ENCODE results near the gene GPR135.
"Not testable (repeated sequence)": the region's sequence is repeated elsewhere in the genome, so short reads cannot be mapped to it uniquely, and the experiment has no call there.

Gene GPR135

GRCh38 chr14:59460378-59460777 is 4.8 kb downstream of the GPR135 start:
- ChIA-PET POLR2A (no interaction called here), CTCF (interaction anchor here (0.7 to 1.1 kb wide), 3 partner anchors 10 to 47 kb away, joined by 3 read pairs; no protein-coding TSS in a partner anchor)
- Histone ChIP-seq H3K4me1 (ENCODE audit: control extremely low read depth in 1 of 4, control insufficient read depth in 4 of 4, insufficient read depth in 4 of 4, low read length in 3 of 4) (peaks cover 0 to 14% (median 11%) of the 10 kb centered on the region in 4 experiments), H3K4me3 (ENCODE audit: control insufficient read depth in 1 of 7, extremely low read depth in 1 of 7, insufficient read depth in 4 of 7, low read depth in 2 of 7, low read length in 6 of 7) (no peak overlapping the region), H3K9me3 (ENCODE audit: control extremely low read depth in 1 of 5, control insufficient read depth in 4 of 5, insufficient read depth in 2 of 5, low read depth in 1 of 5, low read length in 4 of 5) (peaks cover 0 to 9% (median 0%) of the 10 kb centered on the region in 5 experiments), H3K36me3 (ENCODE audit: control insufficient read depth in 4 of 4, insufficient read depth in 4 of 4, low read length in 3 of 4) (peaks cover 4 to 25% (median 22%) of the 10 kb centered on the region in 4 experiments), H3K27ac (ENCODE audit: insufficient read depth in 1 of 2, low read depth in 1 of 2, low read length in 2 of 2, poor library complexity in 1 of 2, severe bottlenecking in 2 of 2) (no peak overlapping the region), H3K27me3 (replicated peaks in 2 of 5; ENCODE audit: control insufficient read depth in 4 of 5, insufficient read depth in 5 of 5, low read length in 4 of 5) (peaks cover 0 to 2% (median 0%) of the 10 kb centered on the region in 5 experiments)
- no peak for DNase-seq
- WGBS (ENCODE audit: insufficient coverage) = no CpG with 5 or more reads among the region's 1 CpG

- H3K27me3 ChIP-seq (replicated peaks in 2 of 5; ENCODE audit: control insufficient read depth in 4 of 5, insufficient read depth in 5 of 5, low read length in 4 of 5) = peaks cover 0 to 2% (median 0%) of the 10 kb centered on the region in 5 experiments
- peaks cover 0 to 9% (median 0%) of the 10 kb centered on the region in 5 experiments for H3K9me3 ChIP-seq (ENCODE audit: control extremely low read depth in 1 of 5, control insufficient read depth in 4 of 5, insufficient read depth in 2 of 5, low read depth in 1 of 5, low read length in 4 of 5)
- peaks cover 4 to 28% (median 23%) of the 10 kb centered on the region in 4 experiments for H3K36me3 ChIP-seq (ENCODE audit: control insufficient read depth in 4 of 4, insufficient read depth in 4 of 4, low read length in 3 of 4)
- no peak overlapping the region for H3K27ac ChIP-seq (ENCODE audit: insufficient read depth in 1 of 2, low read depth in 1 of 2, low read length in 2 of 2, poor library complexity in 1 of 2, severe bottlenecking in 2 of 2)
- no peaks in the 10 kb centered on the region for H3K4me1 ChIP-seq (ENCODE audit: control extremely low read depth in 1 of 4, control insufficient read depth in 4 of 4, insufficient read depth in 4 of 4, low read length in 3 of 4)
- WGBS (ENCODE audit: insufficient coverage) = 92% methylated on average over 2 of the region's 2 CpGs
- ChIA-PET CTCF (interaction anchor here (1.4 kb wide), 1 partner anchor 334 kb away, joined by 3 read pairs; no protein-coding TSS in a partner anchor), POLR2A (no interaction called here)
- H3K4me3 ChIP-seq (ENCODE audit: control insufficient read depth in 1 of 7, extremely low read depth in 1 of 7, insufficient read depth in 4 of 7, low read depth in 2 of 7, low read length in 6 of 7) = no peak overlapping the region
- no peak for DNase-seq
Observed at GRCh38 chr14:59458486-59458885, 6.7 kb downstream of the GPR135 start.

DNA sequence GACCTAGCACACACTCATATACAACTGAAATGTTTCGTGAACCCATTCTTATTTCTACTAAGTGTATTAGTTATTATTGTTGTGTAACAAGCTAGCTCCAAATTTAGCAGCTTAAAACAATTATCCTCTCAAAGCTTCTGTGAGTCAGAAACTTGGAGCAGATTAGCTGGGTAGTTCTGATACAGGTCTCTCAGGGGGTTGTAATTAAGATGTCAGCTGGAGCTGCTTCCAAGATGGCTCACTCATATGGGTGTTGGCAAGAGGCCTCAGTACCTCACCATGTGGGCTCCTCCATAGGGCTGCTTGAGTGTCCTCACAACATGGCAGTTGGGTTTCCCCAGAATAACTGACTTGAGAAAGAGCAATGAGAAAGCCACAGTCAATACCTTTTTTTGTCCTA is 9.8 kb downstream of the GPR135 start:
- CTCF ChIA-PET = interaction anchor here (0.6 to 1.5 kb wide), 2 partner anchors 329 to 800 kb away, joined by 3 read pairs; no protein-coding TSS in a partner anchor
- Histone ChIP-seq H3K36me3 (ENCODE audit: control insufficient read depth in 4 of 4, insufficient read depth in 4 of 4, low read length in 3 of 4) (peaks cover 4 to 28% (median 21%) of the 10 kb centered on the region in 4 experiments), H3K27me3 (replicated peaks in 2 of 5; ENCODE audit: control insufficient read depth in 4 of 5, insufficient read depth in 5 of 5, low read length in 4 of 5) (no peaks in the 10 kb centered on the region), H3K27ac (ENCODE audit: insufficient read depth in 1 of 2, low read depth in 1 of 2, low read length in 2 of 2, poor library complexity in 1 of 2, severe bottlenecking in 2 of 2) (no peak overlapping the region), H3K4me3 (ENCODE audit: control insufficient read depth in 1 of 7, extremely low read depth in 1 of 7, insufficient read depth in 4 of 7, low read depth in 2 of 7, low read length in 6 of 7) (no peak overlapping the region), H3K4me1 (ENCODE audit: control extremely low read depth in 1 of 4, control insufficient read depth in 4 of 4, insufficient read depth in 4 of 4, low read length in 3 of 4) (no peaks in the 10 kb centered on the region), H3K9me3 (ENCODE audit: control extremely low read depth in 1 of 5, control insufficient read depth in 4 of 5, insufficient read depth in 2 of 5, low read depth in 1 of 5, low read length in 4 of 5) (peaks cover 0 to 9% (median 0%) of the 10 kb centered on the region in 5 experiments)
- no CpG with 5 or more reads among the region's 1 CpG for WGBS (ENCODE audit: insufficient coverage)
- DNase-seq = no peak
- POLR2A ChIA-PET = interaction anchor here (0.6 kb wide), 1 partner anchor 114 kb away, joined by 4 read pairs; no protein-coding TSS in a partner anchor

DNA sequence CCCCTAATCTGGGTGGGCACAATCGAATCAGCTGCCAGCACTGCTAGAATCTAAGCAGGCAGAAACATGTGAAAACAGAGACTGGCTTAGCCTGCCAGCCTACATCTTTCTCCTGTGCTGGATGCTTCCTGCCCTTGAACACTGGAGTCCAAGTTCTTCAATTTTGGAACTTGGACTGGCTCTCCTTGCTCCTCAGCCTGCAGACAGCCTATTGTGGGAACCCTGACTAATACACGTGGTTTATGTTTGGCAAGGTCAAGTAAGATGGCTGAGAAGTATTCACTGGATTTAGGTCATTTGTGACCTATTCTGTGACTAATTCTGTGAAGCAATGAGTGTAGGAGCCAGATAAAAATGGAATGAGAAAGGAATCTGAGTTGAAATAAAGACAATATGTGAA is 11.0 kb downstream of the GPR135 start:
- CTCF ChIA-PET = no interaction called here
- no peak overlapping the region for H3K27ac ChIP-seq (ENCODE audit: insufficient read depth in 1 of 2, low read depth in 1 of 2, low read length in 2 of 2, poor library complexity in 1 of 2, severe bottlenecking in 2 of 2)
- peaks cover 0 to 9% (median 0%) of the 10 kb centered on the region in 5 experiments for H3K9me3 ChIP-seq (ENCODE audit: control extremely low read depth in 1 of 5, control insufficient read depth in 4 of 5, insufficient read depth in 2 of 5, low read depth in 1 of 5, low read length in 4 of 5)
- H3K27me3 ChIP-seq (replicated peaks in 2 of 5; ENCODE audit: control insufficient read depth in 4 of 5, insufficient read depth in 5 of 5, low read length in 4 of 5) = no peaks in the 10 kb centered on the region
- DNase-seq = no peak
- no peak overlapping the region for H3K4me3 ChIP-seq (ENCODE audit: control insufficient read depth in 1 of 7, extremely low read depth in 1 of 7, insufficient read depth in 4 of 7, low read depth in 2 of 7, low read length in 6 of 7)
- WGBS (ENCODE audit: insufficient coverage) = 88% methylated on average over 2 of the region's 2 CpGs
- peaks cover 4 to 28% (median 15%) of the 10 kb centered on the region in 4 experiments for H3K36me3 ChIP-seq (ENCODE audit: control insufficient read depth in 4 of 4, insufficient read depth in 4 of 4, low read length in 3 of 4)
- POLR2A ChIA-PET = no interaction called here
- no peaks in the 10 kb centered on the region for H3K4me1 ChIP-seq (ENCODE audit: control extremely low read depth in 1 of 4, control insufficient read depth in 4 of 4, insufficient read depth in 4 of 4, low read length in 3 of 4)

- Histone ChIP-seq H3K27me3 (replicated peaks in 2 of 5; ENCODE audit: control insufficient read depth in 4 of 5, insufficient read depth in 5 of 5, low read length in 4 of 5) (no peaks in the 10 kb centered on the region), H3K9me3 (ENCODE audit: control extremely low read depth in 1 of 5, control insufficient read depth in 4 of 5, insufficient read depth in 2 of 5, low read depth in 1 of 5, low read length in 4 of 5) (peaks cover 0 to 2% (median 0%) of the 10 kb centered on the region in 5 experiments), H3K4me3 (ENCODE audit: control insufficient read depth in 1 of 7, extremely low read depth in 1 of 7, insufficient read depth in 4 of 7, low read depth in 2 of 7, low read length in 6 of 7) (no peak overlapping the region), H3K27ac (ENCODE audit: insufficient read depth in 1 of 2, low read depth in 1 of 2, low read length in 2 of 2, poor library complexity in 1 of 2, severe bottlenecking in 2 of 2) (no peak overlapping the region), H3K4me1 (ENCODE audit: control extremely low read depth in 1 of 4, control insufficient read depth in 4 of 4, insufficient read depth in 4 of 4, low read length in 3 of 4) (no peaks in the 10 kb centered on the region), H3K36me3 (ENCODE audit: control insufficient read depth in 4 of 4, insufficient read depth in 4 of 4, low read length in 3 of 4) (peaks cover 2 to 17% (median 9%) of the 10 kb centered on the region in 4 experiments)
- WGBS (ENCODE audit: insufficient coverage) = no CpG with 5 or more reads among the region's 1 CpG
- ChIA-PET POLR2A (no interaction called here), CTCF (interaction anchor here (1.2 to 1.7 kb wide), 2 partner anchors 327 to 423 kb away, joined by 3 to 5 read pairs; no protein-coding TSS in a partner anchor)
- DNase-seq = no peak
Observed at GRCh38 chr14:59451849-59452248, 13.3 kb downstream of the GPR135 start.

DNA sequence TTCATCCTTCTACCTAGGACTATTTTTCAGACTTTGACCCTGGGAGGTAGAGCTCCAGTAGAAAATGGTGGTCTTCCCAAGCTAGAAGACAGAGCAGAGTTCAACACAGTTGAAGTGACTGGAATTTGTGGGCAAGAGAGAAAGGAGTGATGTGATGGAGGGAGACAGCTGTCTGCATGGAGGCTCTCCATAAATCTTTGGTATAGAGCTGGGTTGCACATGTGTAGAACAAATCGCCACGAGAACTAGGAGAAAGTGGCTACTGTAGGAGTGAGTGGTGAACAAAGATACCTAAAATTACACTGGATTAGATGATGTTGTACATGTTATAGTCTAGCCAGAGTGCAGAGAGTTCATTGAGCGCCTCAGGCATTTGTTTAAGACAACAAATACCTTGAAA is 14.5 kb downstream of the GPR135 start:
- ChIA-PET POLR2A (no interaction called here), CTCF (interaction anchor here (0.8 to 1.7 kb wide), 6 partner anchors 9 to 422 kb away, joined by 3 to 5 read pairs (median 3); no protein-coding TSS in a partner anchor)
- H3K36me3 ChIP-seq (ENCODE audit: control insufficient read depth in 4 of 4, insufficient read depth in 4 of 4, low read length in 3 of 4) = peaks cover 0 to 8% (median 4%) of the 10 kb centered on the region in 4 experiments
- H3K4me3 ChIP-seq (ENCODE audit: control insufficient read depth in 1 of 7, extremely low read depth in 1 of 7, insufficient read depth in 4 of 7, low read depth in 2 of 7, low read length in 6 of 7) = no peak overlapping the region
- H3K9me3 ChIP-seq (ENCODE audit: control extremely low read depth in 1 of 5, control insufficient read depth in 4 of 5, insufficient read depth in 2 of 5, low read depth in 1 of 5, low read length in 4 of 5) = no peaks in the 10 kb centered on the region
- DNase-seq = no peak
- no peaks in the 10 kb centered on the region for H3K27me3 ChIP-seq (replicated peaks in 2 of 5; ENCODE audit: control insufficient read depth in 4 of 5, insufficient read depth in 5 of 5, low read length in 4 of 5)
- 100% methylated on average over 2 of the region's 3 CpGs for whole genome bisulfite sequencing (ENCODE audit: insufficient coverage)
- no peak overlapping the region for H3K27ac ChIP-seq (ENCODE audit: insufficient read depth in 1 of 2, low read depth in 1 of 2, low read length in 2 of 2, poor library complexity in 1 of 2, severe bottlenecking in 2 of 2)
- H3K4me1 ChIP-seq (ENCODE audit: control extremely low read depth in 1 of 4, control insufficient read depth in 4 of 4, insufficient read depth in 4 of 4, low read length in 3 of 4) = no peaks in the 10 kb centered on the region

GRCh38 chr14:59448673-59449072 is 16.5 kb downstream of the GPR135 start:
- H3K9me3 ChIP-seq (ENCODE audit: control extremely low read depth in 1 of 5, control insufficient read depth in 4 of 5, insufficient read depth in 2 of 5, low read depth in 1 of 5, low read length in 4 of 5); H3K27me3 ChIP-seq (replicated peaks in 2 of 5; ENCODE audit: control insufficient read depth in 4 of 5, insufficient read depth in 5 of 5, low read length in 4 of 5); H3K4me1 ChIP-seq (ENCODE audit: control extremely low read depth in 1 of 4, control insufficient read depth in 4 of 4, insufficient read depth in 4 of 4, low read length in 3 of 4); CTCF ChIA-PET; POLR2A ChIA-PET; DNase-seq; H3K36me3 ChIP-seq (ENCODE audit: control insufficient read depth in 4 of 4, insufficient read depth in 4 of 4, low read length in 3 of 4); H3K27ac ChIP-seq (ENCODE audit: insufficient read depth in 1 of 2, low read depth in 1 of 2, low read length in 2 of 2, poor library complexity in 1 of 2, severe bottlenecking in 2 of 2); H3K4me3 ChIP-seq (ENCODE audit: control insufficient read depth in 1 of 7, extremely low read depth in 1 of 7, insufficient read depth in 4 of 7, low read depth in 2 of 7, low read length in 6 of 7): not testable (repeated sequence)
- 100% methylated on average over 1 of the region's 2 CpGs for WGBS (ENCODE audit: insufficient coverage)

Data from common myeloid progenitor, CD34-positive (primary cell).